Caco-2 (cell line): ENCODE data around the gene SLC2A13. TPM values are rescaled to one million over a fixed set of nuclear protein-coding genes. Genes with fewer than 3 reads are reported as not detected.

Experiments used
- BruUV-seq: library from RNA; stranded (reverse); fragments of 400-500 nt; replicated peaks from 2 replicates; lab custom pipeline; 2021; lab: Mats Ljungman, UMichigan
- CTCF ChIA-PET: fragments of 300-600 bp; sonication (Branson Sonifier 250); formaldehyde crosslinking; loops from one replicate; lab custom pipeline; 2022; ENCODE audit warnings: antibody characterized with exemption; lab: Charles Lee
- POLR2A ChIA-PET: fragments of 300-600 bp; sonication (Branson Sonifier 250); formaldehyde crosslinking; loops from one replicate; lab custom pipeline; 2022; ENCODE audit warnings: antibody characterized with exemption; lab: Charles Lee
- DNase-seq, 2 experiments: peaks; one replicate each; pipeline versions ENCODE4 v3.0.0 to v3.0.0-alpha.2; 2020 to 2022
- H3K27me3 ChIP-seq: replicated peaks from 2 replicates; pipeline ENCODE4 v1.6.0; 2011; ENCODE audit warnings: low read length; ENCODE audit not compliant: control insufficient read depth, insufficient read depth
- H3K36me3 ChIP-seq: 2 replicates; pipeline ENCODE4 v1.5.1; 2011; ENCODE audit warnings: low read length; ENCODE audit not compliant: control insufficient read depth, insufficient read depth
- H3K4me1 ChIP-seq: fragments of 250-450 bp; sonication (Bioruptor Pico); 2 replicates; pipeline ENCODE4 v1.5.1; 2020; ENCODE audit warnings: mild to moderate bottlenecking
- H3K4me3 ChIP-seq: 2 replicates; pipeline ENCODE4 v1.5.1; 2011; ENCODE audit warnings: low read depth, mild to moderate bottlenecking, control low read depth, low read length
- H3K9me3 ChIP-seq: fragments of 250-450 bp; sonication (Bioruptor Pico); 2 replicates; pipeline ENCODE4 v1.5.1; 2020; ENCODE audit warnings: mild to moderate bottlenecking, moderate library complexity
- H3K27ac Mint-ChIP-seq: one replicate; pipeline ENCODE4 v1.8.0; 2022; ENCODE audit warnings: mixed read lengths; ENCODE audit not compliant: unreplicated experiment
- H3K27me3 Mint-ChIP-seq: one replicate; pipeline ENCODE4 v1.8.0; 2022; ENCODE audit warnings: mixed read lengths; ENCODE audit not compliant: insufficient read depth, unreplicated experiment
- H3K36me3 Mint-ChIP-seq: one replicate; pipeline ENCODE4 v1.8.0; 2022; ENCODE audit warnings: mild to moderate bottlenecking, mixed read lengths; ENCODE audit not compliant: insufficient read depth, unreplicated experiment
- H3K4me1 Mint-ChIP-seq: one replicate; pipeline ENCODE4 v1.8.0; 2022; ENCODE audit warnings: low read depth, mixed read lengths; ENCODE audit not compliant: unreplicated experiment
- H3K4me3 Mint-ChIP-seq: one replicate; pipeline ENCODE4 v1.8.0; 2022; ENCODE audit warnings: mild to moderate bottlenecking, moderate library complexity, mixed read lengths; ENCODE audit not compliant: unreplicated experiment
- H3K9me3 Mint-ChIP-seq: one replicate; pipeline ENCODE4 v1.8.0; 2022; ENCODE audit warnings: mixed read lengths; ENCODE audit not compliant: unreplicated experiment
- intact Hi-C: fragments of 100-400 bp; cut with micrococcal nuclease; formaldehyde crosslinking; loops from one replicate; pipeline ENCODE4 v1.10.0; 2022; ENCODE audit not compliant: unreplicated experiment
- total RNA-seq: library from RNA; stranded (reverse); gene quantifications from 2 replicates; pipeline ENCODE4 v1.2.3, GENCODE V29; 2022
- TF ChIP-seq, protein P1 (sequence below), 2 experiments: fragments of 200-600 bp in 1 of 2; IDR thresholded peaks; 1 replicate in 1 of 2; 2 replicates in 1 of 2; pipeline versions ENCODE4 v1.5.1 to v1.8.0; 2011 to 2022; ENCODE audit warnings: antibody characterized with exemption in 1 of 2, control low read depth in 1 of 2, inconsistent platforms in 1 of 2, low read depth in 1 of 2, low read length in 1 of 2, mild to moderate bottlenecking in 1 of 2, moderate library complexity in 1 of 2; ENCODE audit not compliant: insufficient read depth in 1 of 2, severe bottlenecking in 1 of 2, unreplicated experiment in 1 of 2

The SLC2A13 gene
- total RNA-seq, 1 experiment from 2014 or later: 3.0 TPM

DNA sequence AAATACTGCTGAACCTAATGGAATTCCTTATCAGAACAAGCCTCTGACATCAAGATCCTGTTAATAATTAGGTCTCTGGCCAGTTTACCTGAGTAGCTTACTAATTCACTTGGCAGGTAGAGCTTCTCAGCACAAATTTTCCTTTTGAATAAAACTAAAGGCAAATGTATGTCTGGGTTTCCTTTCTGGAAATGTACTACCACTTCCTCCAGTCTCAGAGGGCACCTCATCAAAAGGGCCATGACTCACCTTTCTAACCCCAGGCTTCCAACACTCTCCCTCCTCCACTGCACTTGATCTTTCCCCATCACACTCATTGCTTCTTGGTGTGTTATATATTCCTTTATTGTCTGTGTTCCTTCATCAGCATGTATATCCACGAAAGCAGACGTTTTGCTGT is 90.5 kb downstream of the SLC2A13 start:
- no peaks in the 10 kb centered on the region for H3K4me1 Mint-ChIP-seq

GRCh38 chr12:40013847-40014246 is 92.0 kb downstream of the SLC2A13 start:
- Mint-ChIP-seq H3K27ac (no peak overlapping the region), H3K36me3 (no peaks in the 10 kb centered on the region), H3K27me3 (no peaks in the 10 kb centered on the region), H3K4me3 (no peak overlapping the region), H3K9me3 (peaks cover 11% of the 10 kb centered on the region), H3K4me1 (no peaks in the 10 kb centered on the region)
- Histone ChIP-seq H3K9me3 (no peaks in the 10 kb centered on the region), H3K4me3 (no peak overlapping the region), H3K36me3 (no peaks in the 10 kb centered on the region), H3K27me3 (no peaks in the 10 kb centered on the region), H3K4me1 (no peaks in the 10 kb centered on the region)
- POLR2A ChIA-PET: no interaction called here
- TF ChIP-seq, protein P1, sequence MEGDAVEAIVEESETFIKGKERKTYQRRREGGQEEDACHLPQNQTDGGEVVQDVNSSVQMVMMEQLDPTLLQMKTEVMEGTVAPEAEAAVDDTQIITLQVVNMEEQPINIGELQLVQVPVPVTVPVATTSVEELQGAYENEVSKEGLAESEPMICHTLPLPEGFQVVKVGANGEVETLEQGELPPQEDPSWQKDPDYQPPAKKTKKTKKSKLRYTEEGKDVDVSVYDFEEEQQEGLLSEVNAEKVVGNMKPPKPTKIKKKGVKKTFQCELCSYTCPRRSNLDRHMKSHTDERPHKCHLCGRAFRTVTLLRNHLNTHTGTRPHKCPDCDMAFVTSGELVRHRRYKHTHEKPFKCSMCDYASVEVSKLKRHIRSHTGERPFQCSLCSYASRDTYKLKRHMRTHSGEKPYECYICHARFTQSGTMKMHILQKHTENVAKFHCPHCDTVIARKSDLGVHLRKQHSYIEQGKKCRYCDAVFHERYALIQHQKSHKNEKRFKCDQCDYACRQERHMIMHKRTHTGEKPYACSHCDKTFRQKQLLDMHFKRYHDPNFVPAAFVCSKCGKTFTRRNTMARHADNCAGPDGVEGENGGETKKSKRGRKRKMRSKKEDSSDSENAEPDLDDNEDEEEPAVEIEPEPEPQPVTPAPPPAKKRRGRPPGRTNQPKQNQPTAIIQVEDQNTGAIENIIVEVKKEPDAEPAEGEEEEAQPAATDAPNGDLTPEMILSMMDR (IDR thresholded peaks at IDR 0.05; ENCODE audit: insufficient read depth in 1 of 2, low read depth in 1 of 2, low read length in 1 of 2, severe bottlenecking in 1 of 2, unreplicated experiment in 1 of 2): no peak
- CTCF ChIA-PET: no interaction called here
- intact Hi-C loops: no loop called here
- DNase-seq: no peak
- BruUV-seq: no TSS peak

More for the DNA sequence above, 90.5 kb downstream of the SLC2A13 start:
- ChIA-PET POLR2A (no interaction called here), CTCF (no interaction called here)
- Mint-ChIP-seq H3K27ac (no peak overlapping the region), H3K4me3 (no peak overlapping the region), H3K36me3 (no peaks in the 10 kb centered on the region), H3K27me3 (no peaks in the 10 kb centered on the region), H3K9me3 (peaks cover 11% of the 10 kb centered on the region)
- H3K36me3 ChIP-seq: no peaks in the 10 kb centered on the region
- no peaks in the 10 kb centered on the region for H3K4me1 ChIP-seq
- TF ChIP-seq, protein P1 (IDR thresholded peaks at IDR 0.05; ENCODE audit: insufficient read depth in 1 of 2, low read depth in 1 of 2, low read length in 1 of 2, severe bottlenecking in 1 of 2, unreplicated experiment in 1 of 2): no peak
- no peak for DNase-seq
- no TSS peak for BruUV-seq
- H3K4me3 ChIP-seq: no peak overlapping the region
- no peaks in the 10 kb centered on the region for H3K9me3 ChIP-seq
- H3K27me3 ChIP-seq: no peaks in the 10 kb centered on the region
- intact Hi-C loops: loop anchor here (5.0 kb wide), 1 partner anchor 47 kb away; no protein-coding TSS in a partner anchor

- H3K4me3 ChIP-seq: no peak overlapping the region
- H3K27ac Mint-ChIP-seq: no peak overlapping the region
- H3K4me3 Mint-ChIP-seq: no peak overlapping the region
- TF ChIP-seq, protein P1 (IDR thresholded peaks at IDR 0.05; ENCODE audit: insufficient read depth in 1 of 2, low read depth in 1 of 2, low read length in 1 of 2, severe bottlenecking in 1 of 2, unreplicated experiment in 1 of 2): no peak
- no TSS peak for BruUV-seq
- H3K36me3 ChIP-seq: no peaks in the 10 kb centered on the region
- no peaks in the 10 kb centered on the region for H3K4me1 ChIP-seq
- H3K9me3 ChIP-seq: no peaks in the 10 kb centered on the region
- no peaks in the 10 kb centered on the region for H3K27me3 ChIP-seq
- peaks cover 11% of the 10 kb centered on the region for H3K9me3 Mint-ChIP-seq
- no peaks in the 10 kb centered on the region for H3K27me3 Mint-ChIP-seq
- POLR2A ChIA-PET: no interaction called here
- no peak for DNase-seq
- intact Hi-C loops: no loop called here
- H3K4me1 Mint-ChIP-seq: no peaks in the 10 kb centered on the region
- CTCF ChIA-PET: no interaction called here
- H3K36me3 Mint-ChIP-seq: no peaks in the 10 kb centered on the region
Observed at GRCh38 chr12:40013292-40013691, 92.6 kb downstream of the SLC2A13 start.
